Measurements from ENCODE around the gene SH3GL1. TPM values are rescaled to one million over a fixed set of nuclear protein-coding genes. Genes with fewer than 3 reads are reported as not detected.

The SH3GL1 gene
- total and polyA plus RNA-seq, 10 of the 15 experiments (the other 5 are each of a cell fraction or from before 2014, with no cell fraction given), result 0.93 to 47.4 (median 28.4) TPM

- H3K36me3 ChIP-seq (ENCODE audit: control insufficient read depth in 2 of 2, insufficient read depth in 2 of 2, low read length in 1 of 2), result peaks cover 16 to 23% of the 10 kb centered on the region in 2 experiments; a peak in 3 of 4 replicates
- no peak overlapping the region for H3K4me3 ChIP-seq
- POLR2A ChIA-PET, result interaction anchor here (0.8 kb wide), 1 partner anchor 13 kb away, joined by 3 read pairs; no protein-coding TSS in a partner anchor
- H3K9ac ChIP-seq (ENCODE audit: control insufficient read depth, insufficient read depth, low read length), result no peak overlapping the region
- peaks cover 15% of the 10 kb centered on the region for H4K20me1 ChIP-seq (ENCODE audit: control insufficient read depth, insufficient read depth)
- H3K9me3 ChIP-seq (replicated peaks; ENCODE audit: control insufficient read depth, insufficient read depth, low read length), result no peaks in the 10 kb centered on the region
- H3K27ac ChIP-seq (ENCODE audit: control insufficient read depth, insufficient read depth), result no peak overlapping the region
- no peaks in the 10 kb centered on the region for H3K27me3 ChIP-seq (replicated peaks in 1 of 2; ENCODE audit: control insufficient read depth in 2 of 2, insufficient read depth in 2 of 2, low read length in 1 of 2)
- in situ Hi-C loops (cut with MboI), result no loop called here
- H2AFZ ChIP-seq (ENCODE audit: control insufficient read depth, low read depth, low read length), result no peak overlapping the region
- H3K4me1 ChIP-seq (ENCODE audit: control insufficient read depth, insufficient read depth, low read length), result peaks cover 3% of the 10 kb centered on the region; the same call in 1 of the 2 replicates
- ATAC-seq (no peak), DNase-seq (ENCODE audit: low read depth, low spot score) (no peak), FAIRE-seq (no peak)
- no peak overlapping the region for H3K4me2 ChIP-seq (ENCODE audit: control insufficient read depth, insufficient read depth)
- SMC1A ChIA-PET (ENCODE audit: uncharacterized antibody, unreplicated experiment), result no interaction called here
- WGBS (ENCODE audit: insufficient coverage, insufficient replicate concordance, low lambda C conversion rate, missing lambda C conversion rate), result 93% methylated on average over 9 of the region's 9 CpGs
- H3K79me2 ChIP-seq (ENCODE audit: control insufficient read depth, insufficient read depth, low read length), result peaks cover 66% of the 10 kb centered on the region
- RAD21 ChIA-PET (ENCODE audit: unreplicated experiment), result no interaction called here
- TF ChIP-seq RAD51 (IDR thresholded peaks at IDR 0.05) (no peak), POLR2A (IDR thresholded peaks at IDR 0.05; ENCODE audit: low read depth, low read length) (no peak), PRDM15 (CRISPR knock-in tag; IDR thresholded peaks at IDR 0.05) (no peak), ZNF207 (IDR thresholded peaks at IDR 0.05; ENCODE audit: borderline replicate concordance) (no peak), ESRRA (IDR thresholded peaks at IDR 0.05; ENCODE audit: low read length) (no peak), ZNF274 (IDR thresholded peaks at IDR 0.05; ENCODE audit: insufficient read depth, insufficient read length) (no peak), SRF (IDR thresholded peaks at IDR 0.05; ENCODE audit: low read depth in 2 of 2, low read length in 2 of 2) (no peak), YY1 (IDR thresholded peaks at IDR 0.05; ENCODE audit: low read depth, low read length) (no peak), RELB (IDR thresholded peaks at IDR 0.05; ENCODE audit: low read depth) (no peak), TCF3 (IDR thresholded peaks at IDR 0.05; ENCODE audit: borderline replicate concordance, insufficient read depth, low read depth, low read length) (no peak), RFX5 (IDR thresholded peaks at IDR 0.05; ENCODE audit: low read depth, low read length) (no peak), ZBED1 (IDR thresholded peaks at IDR 0.05; ENCODE audit: borderline replicate concordance) (no peak), PML (IDR thresholded peaks at IDR 0.05; ENCODE audit: low read length) (no peak), ETV6 (conservative IDR thresholded peaks at IDR 0.05 in 1 of 2, IDR thresholded peaks at IDR 0.05 in 1 of 2; ENCODE audit: borderline replicate concordance in 1 of 2, low read depth in 1 of 2) (no peak), KAT2A (conservative IDR thresholded peaks at IDR 0.05; ENCODE audit: control insufficient read depth, low read depth, low read length) (no peak)
- no TSS peak for BruUV-seq (replicated peaks)
- CTCF ChIA-PET, result interaction anchor here (0.7 kb wide), 1 partner anchor 13 kb away, joined by 5 read pairs; no protein-coding TSS in a partner anchor
- intact Hi-C loops (cut with micrococcal nuclease; ENCODE audit: unreplicated experiment), result no loop called here
Observed at GRCh38 chr19:4389064-4389375, 11.3 kb downstream of the SH3GL1 start.
